Endodermal cell (in vitro differentiated cells): ENCODE results near the gene WDR20. TPM values are rescaled to one million over a fixed set of nuclear protein-coding genes. Genes with fewer than 3 reads are reported as not detected.

Source experiments
- DNase-seq: peaks from one replicate; pipeline ENCODE4 v3.0.0-alpha.2; 2017
- H3K27ac ChIP-seq: 2 replicates; pipeline ENCODE4 v1.5.1; 2013; ENCODE audit warnings: mild to moderate bottlenecking, low read depth, low read length, moderate library complexity
- H3K27me3 ChIP-seq: 2 replicates; pipeline ENCODE4 v1.6.1; 2013; ENCODE audit warnings: mild to moderate bottlenecking, low read length, moderate library complexity; ENCODE audit not compliant: insufficient read depth, control insufficient read depth, poor library complexity, severe bottlenecking
- H3K36me3 ChIP-seq: 2 replicates; pipeline ENCODE4 v1.7.0; 2013; ENCODE audit warnings: mild to moderate bottlenecking, low read length, moderate library complexity; ENCODE audit not compliant: control insufficient read depth, insufficient read depth
- H3K4me1 ChIP-seq: one replicate; pipeline ENCODE4 v1.7.0; 2013; ENCODE audit warnings: low read length; ENCODE audit not compliant: control insufficient read depth, insufficient read depth
- H3K4me3 ChIP-seq: 2 replicates; pipeline ENCODE4 v1.5.1; 2013; ENCODE audit warnings: mild to moderate bottlenecking, low read length, moderate library complexity
- H3K9ac ChIP-seq: 2 replicates; pipeline ENCODE4 v1.6.1; 2013; ENCODE audit warnings: mild to moderate bottlenecking, low read length, moderate library complexity; ENCODE audit not compliant: poor library complexity, severe bottlenecking; ENCODE audit errors: extremely low read depth
- H3K9me3 ChIP-seq: 2 replicates; pipeline ENCODE4 v1.6.1; 2013; ENCODE audit warnings: mild to moderate bottlenecking, low read length, moderate library complexity; ENCODE audit not compliant: control insufficient read depth
- H3K27ac Mint-ChIP-seq: 2 replicates; pipeline ENCODE4 v1.8.0; 2020; ENCODE audit warnings: mixed read lengths
- H3K27me3 Mint-ChIP-seq: 2 replicates; pipeline ENCODE4 v1.8.0; 2021; ENCODE audit warnings: mild to moderate bottlenecking, mixed read lengths; ENCODE audit not compliant: insufficient read depth
- H3K36me3 Mint-ChIP-seq: 2 replicates; pipeline ENCODE4 v1.8.0; 2020; ENCODE audit warnings: low read depth, mixed read lengths
- H3K4me1 Mint-ChIP-seq: 2 replicates; pipeline ENCODE4 v1.8.0; 2020; ENCODE audit warnings: mixed read lengths
- H3K4me3 Mint-ChIP-seq: 2 replicates; pipeline ENCODE4 v1.8.0; 2020; ENCODE audit warnings: mild to moderate bottlenecking, moderate library complexity, mixed read lengths
- H3K9me3 Mint-ChIP-seq: 2 replicates; pipeline ENCODE4 v1.8.0; 2020; ENCODE audit warnings: mild to moderate bottlenecking, mixed read lengths
- WGBS, 2 experiments: methylation state at CpG; one replicate each; pipeline versions ENCODE4 v1.1.5 to v1.1.7; 2013; ENCODE audit warnings: missing lambda C conversion rate in 2 of 2, mixed read lengths in 1 of 2; ENCODE audit not compliant: insufficient coverage in 1 of 2, insufficient read length in 1 of 2; 5-methylcytosine and 5-hydroxymethylcytosine counted together
- total RNA-seq, 2 donors: library from RNA; stranded (reverse); fragmentation: NEBNext Ultra II Directional in 1 of 2; extraction: Animal tissue kit (Norgen Biotek cat#: 25700) in 1 of 2; gene quantifications; 2 replicates in 1 of 2; 3 replicates in 1 of 2; pipeline ENCODE4 v1.2.1, GENCODE V29; 2021
- TF ChIP-seq, protein P1 (sequence below): fragments of 200-600 bp; sonication (generic); conservative IDR thresholded peaks from 2 replicates; pipeline ENCODE4 v1.5.0; 2021; ENCODE audit warnings: antibody characterized with exemption, mild to moderate bottlenecking

The WDR20 gene
- total RNA-seq, 2 donors from 2014 or later: 33.8 to 37.6 TPM

- Histone ChIP-seq H3K9me3 (no peaks in the 10 kb centered on the region), H3K9ac (no peak overlapping the region), H3K27me3 (no peaks in the 10 kb centered on the region), H3K4me1 (no peaks in the 10 kb centered on the region), H3K4me3 (no peak overlapping the region), H3K36me3 (peaks cover 48% of the 10 kb centered on the region), H3K27ac (no peak overlapping the region)
- Mint-ChIP-seq H3K4me1 (peaks cover 2% of the 10 kb centered on the region), H3K9me3 (no peaks in the 10 kb centered on the region), H3K27me3 (no peaks in the 10 kb centered on the region), H3K36me3 (peaks cover 36% of the 10 kb centered on the region), H3K4me3 (no peak overlapping the region), H3K27ac (no peak overlapping the region)
- 87 to 97% methylated on average over 3 to 5 of the region's 5 CpGs for WGBS, 2 experiments
- TF ChIP-seq, protein P1, sequence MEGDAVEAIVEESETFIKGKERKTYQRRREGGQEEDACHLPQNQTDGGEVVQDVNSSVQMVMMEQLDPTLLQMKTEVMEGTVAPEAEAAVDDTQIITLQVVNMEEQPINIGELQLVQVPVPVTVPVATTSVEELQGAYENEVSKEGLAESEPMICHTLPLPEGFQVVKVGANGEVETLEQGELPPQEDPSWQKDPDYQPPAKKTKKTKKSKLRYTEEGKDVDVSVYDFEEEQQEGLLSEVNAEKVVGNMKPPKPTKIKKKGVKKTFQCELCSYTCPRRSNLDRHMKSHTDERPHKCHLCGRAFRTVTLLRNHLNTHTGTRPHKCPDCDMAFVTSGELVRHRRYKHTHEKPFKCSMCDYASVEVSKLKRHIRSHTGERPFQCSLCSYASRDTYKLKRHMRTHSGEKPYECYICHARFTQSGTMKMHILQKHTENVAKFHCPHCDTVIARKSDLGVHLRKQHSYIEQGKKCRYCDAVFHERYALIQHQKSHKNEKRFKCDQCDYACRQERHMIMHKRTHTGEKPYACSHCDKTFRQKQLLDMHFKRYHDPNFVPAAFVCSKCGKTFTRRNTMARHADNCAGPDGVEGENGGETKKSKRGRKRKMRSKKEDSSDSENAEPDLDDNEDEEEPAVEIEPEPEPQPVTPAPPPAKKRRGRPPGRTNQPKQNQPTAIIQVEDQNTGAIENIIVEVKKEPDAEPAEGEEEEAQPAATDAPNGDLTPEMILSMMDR: no peak
- DNase-seq: no peak
Observed at GRCh38 chr14:102205560-102205959, 65.9 kb downstream of the WDR20 start.

- Histone ChIP-seq H3K27ac (no peak overlapping the region), H3K36me3 (peaks cover 52% of the 10 kb centered on the region), H3K27me3 (no peaks in the 10 kb centered on the region), H3K4me3 (no peak overlapping the region), H3K4me1 (no peaks in the 10 kb centered on the region), H3K9me3 (no peaks in the 10 kb centered on the region), H3K9ac (no peak overlapping the region)
- TF ChIP-seq, protein P1: no peak
- no peak for DNase-seq
- Mint-ChIP-seq H3K9me3 (no peaks in the 10 kb centered on the region), H3K27me3 (no peaks in the 10 kb centered on the region), H3K4me1 (peaks cover 2% of the 10 kb centered on the region), H3K4me3 (no peak overlapping the region), H3K36me3 (peaks cover 40% of the 10 kb centered on the region), H3K27ac (no peak overlapping the region)
- 81 to 89% methylated on average over 8 of the region's 8 CpGs for WGBS, 2 experiments
Observed at GRCh38 chr14:102206918-102207317, 67.2 kb downstream of the WDR20 start.

GRCh38 chr14:102207831-102208365, 68.2 kb downstream of the WDR20 start:
- peaks cover 40% of the 10 kb centered on the region for H3K36me3 Mint-ChIP-seq
- H3K27me3 Mint-ChIP-seq: no peaks in the 10 kb centered on the region
- no peak overlapping the region for H3K4me3 Mint-ChIP-seq
- H3K4me1 Mint-ChIP-seq: peaks cover 2% of the 10 kb centered on the region
- Histone ChIP-seq H3K27ac (no peak overlapping the region), H3K9ac (no peak overlapping the region), H3K4me3 (no peak overlapping the region), H3K27me3 (no peaks in the 10 kb centered on the region), H3K4me1 (no peaks in the 10 kb centered on the region), H3K36me3 (peaks cover 52% of the 10 kb centered on the region), H3K9me3 (no peaks in the 10 kb centered on the region)
- 94 to 97% methylated on average over 7 to 13 of the region's 13 CpGs for WGBS, 2 experiments
- H3K9me3 Mint-ChIP-seq: no peaks in the 10 kb centered on the region
- TF ChIP-seq, protein P1: no peak
- peak overlapping the region; percentile 44 for H3K27ac Mint-ChIP-seq
- no peak for DNase-seq
